GM18873 (cell line): Measurements from ENCODE around the gene COL5A1.

ENCODE experiments used
- ATAC-seq: cut with Tn5 transposase; IDR thresholded peaks from one replicate; pipeline ENCODE4 v1.9.1; 2021; ENCODE audit warnings: mild to moderate bottlenecking, moderate library complexity, moderate number of reproducible peaks; ENCODE audit not compliant: unreplicated experiment, low FRiP score

The COL5A1 gene

DNA sequence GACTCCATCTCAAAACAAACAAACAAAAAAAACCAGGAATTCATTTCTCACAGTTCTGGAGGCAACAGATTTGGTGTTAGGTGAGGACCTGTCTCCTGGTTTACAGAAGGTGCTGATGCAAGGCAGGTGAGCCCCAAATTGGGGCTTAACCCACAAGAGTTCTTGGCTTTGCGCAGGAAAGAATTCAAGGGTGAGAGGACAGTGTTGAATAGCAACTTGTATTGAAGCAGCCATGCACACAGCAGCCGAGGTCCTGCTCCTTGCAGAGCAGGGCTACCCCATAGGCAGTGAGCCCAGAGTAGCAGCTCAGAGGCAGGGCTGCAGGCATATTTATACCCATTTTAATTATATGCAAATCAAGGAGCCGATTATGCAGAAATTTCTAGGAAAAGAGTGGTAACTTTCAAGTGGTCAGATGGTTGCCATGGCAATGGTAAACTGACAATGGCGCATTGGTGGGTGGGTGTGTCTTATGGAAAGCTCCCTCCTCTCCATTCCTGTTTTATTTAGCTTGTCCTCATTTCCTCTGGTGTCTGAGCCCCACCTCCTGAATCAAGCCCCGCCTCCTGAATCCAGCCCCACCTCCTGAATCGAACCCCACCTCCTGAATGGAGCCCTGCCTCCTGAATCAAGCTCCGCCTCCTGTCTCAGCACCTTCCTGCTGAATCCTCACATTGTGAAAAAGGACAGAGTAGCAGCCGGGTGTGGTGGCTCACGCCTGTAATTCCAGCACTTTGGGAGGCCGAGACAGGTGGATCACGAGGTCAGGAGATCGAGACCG is 34.5 kb upstream of the COL5A1 start:
- no peak for ATAC-seq

DNA sequence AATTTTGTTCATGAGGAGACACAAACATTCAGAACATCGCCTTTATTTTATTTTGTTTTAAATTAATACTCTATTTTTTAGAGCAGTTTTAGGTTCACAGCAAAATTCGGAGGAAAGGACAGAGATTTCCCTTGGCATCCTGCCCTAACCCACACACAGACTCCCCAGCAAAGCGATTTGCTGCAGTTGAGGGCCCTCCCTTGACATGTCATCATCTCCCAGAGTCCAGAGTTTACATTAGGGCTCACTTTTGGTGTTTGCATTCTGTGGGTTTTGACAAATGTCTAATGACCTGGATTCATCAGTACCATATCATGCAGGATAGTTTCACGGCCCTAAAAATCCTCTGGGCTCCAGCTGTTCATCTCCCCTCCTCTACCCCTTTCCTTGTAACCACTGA is 33.6 kb upstream of the COL5A1 start:
- ATAC-seq: no peak

DNA sequence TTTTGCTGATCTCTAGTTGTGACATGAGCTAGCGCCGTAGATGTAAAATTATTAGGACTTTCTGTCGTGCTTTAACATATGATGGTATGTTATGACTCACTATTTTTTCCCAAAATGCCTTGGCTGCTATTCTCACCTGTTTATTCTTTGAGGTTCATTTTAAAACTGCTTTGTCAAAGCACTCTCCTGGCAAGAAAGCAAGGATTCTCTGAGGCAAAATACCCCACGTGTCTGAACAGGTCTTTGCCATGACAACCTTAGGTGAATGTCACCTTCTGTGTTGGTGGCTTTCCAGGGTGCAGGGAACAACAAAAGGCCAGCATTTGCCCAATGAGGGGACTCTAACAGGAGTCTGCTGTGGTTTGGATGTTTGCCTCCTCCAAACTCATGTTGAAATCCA is 30.6 kb upstream of the COL5A1 start:
- no peak for ATAC-seq

GRCh38 chr9:134612309-134612708 is 29.3 kb upstream of the COL5A1 start:
- no peak for ATAC-seq

DNA sequence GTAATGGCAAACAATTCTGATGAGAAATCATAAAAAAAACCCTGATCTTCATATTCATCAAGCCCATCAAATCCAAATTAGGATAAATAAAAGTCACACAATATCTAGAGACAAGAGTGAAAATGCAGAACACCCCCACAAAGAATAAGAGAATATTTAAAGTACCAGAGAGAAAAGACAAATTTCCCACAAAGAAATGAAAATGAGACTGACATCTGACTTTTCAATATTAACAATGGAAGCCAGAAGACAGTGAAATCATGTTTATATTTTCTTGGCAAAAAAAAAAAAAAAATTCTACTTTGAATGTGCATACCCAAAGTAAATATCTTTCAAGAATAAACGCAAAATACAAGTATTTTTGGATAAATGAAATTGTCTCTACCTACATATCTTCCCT is 28.9 kb upstream of the COL5A1 start:
- no peak for ATAC-seq

DNA sequence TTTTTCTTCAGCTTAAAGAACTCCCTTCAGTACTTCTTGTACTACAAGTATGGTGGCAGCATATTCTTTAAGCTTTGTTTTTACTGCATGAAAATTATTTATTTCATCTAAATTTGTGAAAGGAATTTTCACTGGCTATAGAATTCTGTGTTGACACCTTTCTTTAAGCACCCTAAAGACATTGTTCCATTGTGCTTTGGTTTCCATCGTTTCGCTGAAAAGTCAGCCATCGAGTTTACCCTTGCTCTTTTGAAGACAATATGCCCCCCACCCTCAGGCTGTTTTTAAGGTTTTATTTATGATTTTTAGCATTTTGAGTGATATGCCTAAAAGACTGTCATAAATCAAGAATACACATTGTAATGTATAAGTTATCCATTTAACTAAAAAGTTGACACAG is 27.3 kb upstream of the COL5A1 start:
- no peak for ATAC-seq

DNA sequence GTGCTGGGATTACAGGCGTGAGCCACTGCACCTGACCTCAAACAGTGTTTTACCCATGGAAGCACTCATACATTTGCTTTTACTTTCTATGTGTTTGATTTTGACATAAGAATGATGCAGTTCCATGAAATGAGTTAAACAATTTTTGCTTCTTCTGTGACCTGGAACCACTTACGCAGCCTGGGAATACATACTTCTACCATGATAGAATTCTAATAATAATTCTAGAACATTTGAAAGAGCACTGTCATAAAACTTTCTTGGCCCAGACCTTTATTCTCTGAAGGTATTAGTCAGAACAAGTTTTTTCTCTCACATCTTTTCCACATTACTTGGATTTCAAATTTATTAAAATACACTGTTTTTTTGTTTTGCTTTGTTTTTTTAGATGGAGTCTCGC is 25.3 kb upstream of the COL5A1 start:
- ATAC-seq: no peak

- no peak for ATAC-seq
These were observed 24.4 kb upstream of the COL5A1 start for GRCh38 chr9:134617246-134617645.

GRCh38 chr9:134617836-134618162 is 23.8 kb upstream of the COL5A1 start:
- no peak for ATAC-seq

DNA sequence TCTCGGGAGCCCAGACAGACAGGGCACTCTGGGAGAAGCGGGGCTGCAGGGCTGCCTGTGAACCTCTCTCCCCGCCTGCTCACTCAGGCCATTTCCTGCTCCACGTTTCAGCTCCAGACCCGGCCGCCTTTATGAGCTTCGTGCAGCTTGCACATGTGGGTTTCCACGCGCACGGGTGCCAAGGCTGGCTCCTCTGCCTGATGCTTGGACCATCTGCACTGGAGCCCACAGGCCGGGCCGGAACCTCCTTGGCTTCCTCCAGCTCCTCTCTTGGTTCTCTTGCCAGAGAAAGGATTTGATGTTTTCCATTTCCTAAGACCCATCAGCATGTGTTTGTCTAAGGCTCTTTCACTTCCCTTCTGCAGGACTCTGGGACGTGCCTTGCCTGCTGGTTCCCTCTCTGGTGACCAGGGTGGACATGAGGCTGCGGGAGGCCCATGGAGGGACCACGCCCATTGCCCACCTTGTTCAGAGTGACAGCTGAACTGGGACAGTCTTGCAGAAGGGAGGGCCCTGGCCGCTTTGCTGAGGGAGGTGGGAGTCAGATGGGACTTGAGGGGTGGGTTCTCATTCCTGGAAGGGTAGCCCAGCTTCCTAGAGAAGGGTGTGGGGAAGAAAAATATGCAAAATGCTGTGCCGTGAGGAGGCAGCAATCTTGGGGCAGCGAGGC is 23.3 kb upstream of the COL5A1 start:
- no peak for ATAC-seq

DNA sequence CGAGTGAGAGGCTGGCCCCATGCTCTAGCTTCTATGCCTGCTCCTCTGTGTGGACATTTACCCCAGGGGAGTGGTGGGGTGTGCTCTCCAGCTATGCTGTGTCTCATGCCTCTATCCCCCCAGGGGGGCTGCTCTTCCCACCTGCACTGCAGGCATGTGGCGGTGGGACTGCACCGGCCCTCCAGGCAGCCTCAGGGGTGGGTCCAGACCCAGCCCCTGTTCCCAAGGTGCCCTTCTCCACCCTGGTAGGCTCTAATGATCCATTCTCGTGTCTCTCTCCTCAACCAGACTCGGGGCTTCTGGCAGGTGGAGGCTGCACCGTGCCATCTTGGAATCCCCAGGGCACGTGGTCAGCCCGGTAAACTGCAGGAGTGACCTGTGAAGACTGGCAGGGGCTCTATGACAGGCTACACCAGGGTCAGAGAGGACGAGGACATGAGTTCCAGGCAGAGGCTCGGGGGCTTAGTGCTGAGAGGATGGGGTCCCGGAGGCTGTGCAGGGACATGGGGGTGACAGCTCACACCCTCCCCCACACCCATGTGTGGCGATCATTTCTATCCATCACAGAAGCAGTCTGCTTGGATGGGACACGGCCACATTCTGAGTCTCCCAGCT is 22.7 kb upstream of the COL5A1 start:
- no peak for ATAC-seq

DNA sequence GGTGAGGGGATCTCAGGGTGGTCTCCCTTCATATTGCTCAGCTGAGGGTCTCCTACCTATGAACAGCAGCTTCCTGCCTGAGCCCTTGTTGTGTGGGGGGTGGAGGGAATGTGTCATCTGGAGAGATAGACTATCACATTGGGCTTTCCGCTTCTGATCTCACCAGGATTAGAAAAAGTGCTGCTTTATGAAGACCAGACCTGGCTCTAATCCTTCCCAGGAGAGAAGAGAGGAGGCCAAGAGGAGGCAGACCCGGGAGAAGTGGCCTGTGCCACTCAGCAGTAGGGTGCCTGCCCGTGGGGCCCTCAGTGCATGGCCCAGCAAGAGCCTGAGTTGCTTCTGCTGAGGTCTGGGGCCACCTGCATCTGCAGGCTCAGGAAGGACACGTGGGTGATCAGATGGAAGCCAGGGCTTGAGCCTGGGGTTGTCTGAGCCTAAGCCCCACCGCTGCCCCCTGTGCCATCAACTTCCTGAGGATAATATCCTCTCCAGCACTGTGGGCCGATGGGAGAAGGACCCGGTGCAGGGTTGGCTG is 22.1 kb upstream of the COL5A1 start:
- no peak for ATAC-seq

GRCh38 chr9:134619983-134620661 is 21.5 kb upstream of the COL5A1 start:
- ATAC-seq: no peak

GRCh38 chr9:134620751-134621557 is 20.6 kb upstream of the COL5A1 start:
- ATAC-seq: no peak

- no peak for ATAC-seq
These were observed 20.0 kb upstream of the COL5A1 start for GRCh38 chr9:134621558-134622110.

- no peak for ATAC-seq
These were observed 18.7 kb upstream of the COL5A1 start for GRCh38 chr9:134622896-134623257.

DNA sequence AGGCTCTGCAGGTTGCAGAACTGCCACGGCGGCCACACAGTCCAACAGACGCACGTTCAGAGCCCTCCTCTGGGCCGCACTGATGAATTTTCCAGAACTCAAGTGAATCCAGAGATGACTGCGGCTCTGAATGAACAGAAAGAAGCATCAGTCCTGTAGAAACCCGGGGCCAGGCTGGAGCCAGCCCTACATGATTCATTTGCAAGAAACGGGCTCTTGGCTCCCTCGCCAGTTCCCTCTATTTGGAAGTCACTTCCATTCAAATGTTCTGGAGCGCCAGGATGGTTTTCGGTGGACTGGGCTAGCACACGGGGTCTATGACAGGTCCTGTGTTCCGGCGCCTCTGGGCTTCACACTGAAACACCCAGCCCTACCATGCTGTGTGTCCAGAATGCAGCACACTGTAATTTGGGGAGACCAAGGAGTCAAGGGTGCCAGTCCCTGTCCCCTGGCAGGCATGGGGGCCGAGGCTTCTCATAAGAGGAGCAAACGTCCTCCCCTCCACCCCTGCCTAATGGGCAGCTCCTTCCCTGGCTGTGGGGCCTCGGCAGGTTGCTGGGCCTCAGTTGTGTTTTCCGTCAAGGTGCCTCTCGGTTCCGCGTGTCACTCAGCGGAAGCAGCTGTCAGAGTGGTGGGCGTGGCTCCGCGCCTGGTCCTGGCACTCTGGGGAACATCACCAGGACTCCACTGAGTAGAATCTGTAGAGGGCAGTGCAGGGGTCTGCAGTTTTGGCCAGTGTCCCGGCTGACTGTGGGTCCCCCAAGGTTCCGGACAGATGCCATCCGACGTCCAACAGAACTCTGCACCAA is 18.1 kb upstream of the COL5A1 start:
- no peak for ATAC-seq

- ATAC-seq: no peak
These were observed 17.4 kb upstream of the COL5A1 start for GRCh38 chr9:134624137-134624591.

GRCh38 chr9:134624621-134625181 is 16.9 kb upstream of the COL5A1 start:
- no peak for ATAC-seq
